HepG2 (cell line): Measurements from ENCODE around the gene PREX1. TPM values are rescaled to one million over a fixed set of nuclear protein-coding genes. Genes with fewer than 3 reads are reported as not detected.
A peak's percentile ranks its signal among the peaks of the same experiment; 100 is the strongest.

Source experiments
- ATAC-seq: fragments of 200-7000 bp; cut with Tn5 transposase; 3 replicates; pipeline ENCODE4 v1.9.1; 2020; ENCODE audit warnings: mild to moderate bottlenecking, moderate library complexity
- BruUV-seq: library from RNA; stranded (reverse); fragments of 400-500 nt; replicated peaks from 2 replicates; lab custom pipeline; 2021; lab: Mats Ljungman, UMichigan
- CTCF ChIA-PET: fragments of 300-600 bp; formaldehyde crosslinking; extraction: SDS; loops from one replicate; lab custom pipeline; 2021; ENCODE audit warnings: low total read pairs, inconsistent platforms, low intra/inter-chr PET ratio; lab: Yijun Ruan, JAX
- POLR2A ChIA-PET: fragments of 350-600 bp; sonication (Branson Sonifier 250); formaldehyde crosslinking; loops from one replicate; lab custom pipeline; 2020; ENCODE audit warnings: antibody characterized with exemption, inconsistent platforms; lab: Yijun Ruan, JAX
- DNase-seq: peaks from one replicate; pipeline ENCODE4 v3.0.0-alpha.2; 2015; ENCODE audit warnings: low spot score
- FAIRE-seq: peaks from 3 replicates; lab custom pipeline; 2011; peaks lifted over from hg19 to GRCh38; lab: Jason Lieb, UNC
- H2AFZ ChIP-seq: one replicate; pipeline ENCODE4 v1.6.1; 2011; ENCODE audit warnings: low read length, inconsistent platforms
- H3K27ac ChIP-seq: fragments of 300-600 bp; 3 replicates; pipeline ENCODE4 v1.8.0; 2011; ENCODE audit warnings: mixed run types, mild to moderate bottlenecking, mixed read lengths, low read length, inconsistent platforms; ENCODE audit not compliant: insufficient read depth; ENCODE audit errors: extremely low read length
- H3K27me3 ChIP-seq, 2 experiments: fragments of 200-600 bp in 1 of 2; 2 replicates in 1 of 2; 3 replicates in 1 of 2; pipeline versions ENCODE4 v1.6.0 to v1.8.0; 2011; ENCODE audit warnings: low read length in 2 of 2, mild to moderate bottlenecking in 2 of 2, moderate library complexity in 2 of 2, inconsistent platforms in 1 of 2; ENCODE audit not compliant: insufficient read depth in 2 of 2, control insufficient read depth in 1 of 2
- H3K36me3 ChIP-seq, 2 experiments: fragments of 200-600 bp in 1 of 2; replicated peaks in 1 of 2; 2 replicates in 1 of 2; 3 replicates in 1 of 2; pipeline versions ENCODE4 v1.5.1 to v1.8.0; 2011; ENCODE audit warnings: low read length in 2 of 2, inconsistent platforms in 1 of 2; ENCODE audit not compliant: insufficient read depth in 2 of 2, control insufficient read depth in 1 of 2
- H3K4me1 ChIP-seq: 2 replicates; pipeline ENCODE4 v1.5.1; 2012; ENCODE audit warnings: low read length, inconsistent platforms; ENCODE audit not compliant: insufficient read depth
- H3K4me2 ChIP-seq: 2 replicates; pipeline ENCODE4 v1.6.0; 2011; ENCODE audit warnings: low read depth, low read length, inconsistent platforms
- H3K4me3 ChIP-seq, 3 experiments: fragments of 200-600 bp in 1 of 3; sonication (generic), shearing (Covaris generic) in 1 of 3; replicated peaks in 1 of 3; 2 replicates each; pipeline ENCODE4 v1.5.1; 2011 to 2016; ENCODE audit warnings: low read length in 3 of 3, inconsistent platforms in 2 of 3, low read depth in 2 of 3, mild to moderate bottlenecking in 2 of 3, control low read depth in 1 of 3, mixed read lengths in 1 of 3; ENCODE audit not compliant: insufficient read depth in 1 of 3
- H3K79me2 ChIP-seq: one replicate; pipeline ENCODE4 v1.6.1; 2011; ENCODE audit warnings: low read length, inconsistent platforms; ENCODE audit not compliant: insufficient read depth
- H3K9ac ChIP-seq: 2 replicates; pipeline ENCODE4 v1.6.0; 2011; ENCODE audit warnings: mild to moderate bottlenecking, low read depth, low read length, inconsistent platforms; ENCODE audit not compliant: insufficient read depth
- H3K9me3 ChIP-seq: 2 replicates; pipeline ENCODE4 v1.5.1; 2012; ENCODE audit warnings: mild to moderate bottlenecking, low read length
- H4K20me1 ChIP-seq: 2 replicates; pipeline ENCODE4 v1.6.0; 2011; ENCODE audit warnings: inconsistent platforms, mild to moderate bottlenecking, low read length, moderate library complexity; ENCODE audit not compliant: insufficient read depth
- MTA1 ChIP-seq: sonication (generic); formaldehyde crosslinking; IDR thresholded peaks from 2 replicates; pipeline ENCODE4 v1.4.0; 2020; ENCODE audit warnings: missing genetic modification reagents, mild to moderate bottlenecking, borderline replicate concordance
- ZNF142 ChIP-seq: sonication (generic); formaldehyde crosslinking; IDR thresholded peaks from 2 replicates; pipeline ENCODE4 v1.4.0; 2020; ENCODE audit warnings: missing genetic modification reagents
- ZNF329 ChIP-seq: sonication (generic); formaldehyde crosslinking; IDR thresholded peaks from 2 replicates; pipeline ENCODE4 v1.9.0; 2021; ENCODE audit warnings: low read depth, mild to moderate bottlenecking, missing genetic modification reagents
- WGBS: methylation state at CpG from one replicate; pipeline ENCODE4 v1.1.6; 2017; ENCODE audit warnings: low lambda C conversion rate; 5-methylcytosine and 5-hydroxymethylcytosine counted together
- in situ Hi-C: cut with HindIII; loops from 2 replicates; pipeline ENCODE4 v1.10.0; 2017; ENCODE audit warnings: low pct_unique_long_range_greater_than_20kb; ENCODE audit not compliant: extremely low pct_ligation_motif_present
- intact Hi-C: fragments of 100-400 bp; cut with micrococcal nuclease; formaldehyde crosslinking; loops from one replicate; pipeline ENCODE4 v1.10.0; 2022; ENCODE audit not compliant: unreplicated experiment
- polyA plus RNA-seq, 8 experiments: library from polyadenylated mRNA; depleted of rRNA in 3 of 8; stranded (reverse) in 7 of 8; unstranded in 1 of 8; fragments of >200 nt; fragmentation: Illumina TruSeq in 4 of 8; extraction: Trizol in 4 of 8; gene quantifications; 2 replicates each; pipeline versions ENCODE4 v1.2.1 to v1.2.3, GENCODE V29; 2011 to 2016; ENCODE audit warnings: low read depth in 4 of 8, missing spikeins in 1 of 8, mixed read lengths in 1 of 8; ENCODE audit not compliant: insufficient read depth in 1 of 8
- total RNA-seq, 5 experiments: library from RNA; depleted of rRNA; stranded (reverse); fragments of >200 nt; fragmentation: Illumina TruSeq; extraction: Trizol; gene quantifications; 2 replicates each; pipeline ENCODE4 v1.2.3, GENCODE V29; 2016; ENCODE audit warnings: low read depth in 1 of 5
- TF ChIP-seq, protein P1 (sequence below): fragments of 450-650 bp; IDR thresholded peaks from 2 replicates; pipeline ENCODE4 v1.6.1; 2016

The PREX1 gene
- total and polyA plus RNA-seq, 2 of the 13 experiments (the other 11 are each of a cell fraction or from before 2014, with no cell fraction given): 0.02 to 0.04 TPM

DNA sequence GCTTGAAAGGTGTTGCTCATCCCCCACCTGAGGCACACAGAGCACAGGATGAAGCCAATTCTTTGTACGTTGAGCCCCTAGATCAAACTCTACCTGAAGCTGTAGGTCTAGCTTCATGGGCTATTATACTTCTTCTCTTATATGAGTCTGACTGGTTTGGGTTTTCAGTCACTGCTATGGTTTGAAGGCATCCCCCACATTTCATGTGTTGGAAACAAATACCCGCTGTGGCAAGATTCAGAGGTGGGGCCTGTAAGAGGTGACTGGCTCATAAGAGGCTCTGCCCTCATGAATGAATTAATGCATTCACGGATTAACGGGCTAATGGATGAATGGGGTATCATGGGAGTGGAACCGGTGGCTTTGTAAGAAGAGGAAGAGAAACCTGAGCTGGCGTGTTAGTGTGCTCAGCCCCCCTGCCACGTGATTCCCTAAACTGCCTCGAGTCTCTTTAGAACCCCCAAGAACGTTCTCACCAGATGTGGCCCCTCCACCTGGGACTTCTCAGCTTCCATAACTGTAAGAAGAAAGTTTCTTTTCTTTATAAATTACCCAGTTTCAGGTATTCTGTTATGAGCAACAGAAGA, 39.2 kb downstream of the PREX1 start:
- H3K27me3 ChIP-seq: peaks cover 9 to 65% of the 10 kb centered on the region in 2 experiments
- no TSS peak for BruUV-seq
- TF ChIP-seq ZNF329 (CRISPR knock-in tag): peak; percentile 96
- TF ChIP-seq MTA1 (CRISPR knock-in tag): no peak
- TF ChIP-seq, protein P1, sequence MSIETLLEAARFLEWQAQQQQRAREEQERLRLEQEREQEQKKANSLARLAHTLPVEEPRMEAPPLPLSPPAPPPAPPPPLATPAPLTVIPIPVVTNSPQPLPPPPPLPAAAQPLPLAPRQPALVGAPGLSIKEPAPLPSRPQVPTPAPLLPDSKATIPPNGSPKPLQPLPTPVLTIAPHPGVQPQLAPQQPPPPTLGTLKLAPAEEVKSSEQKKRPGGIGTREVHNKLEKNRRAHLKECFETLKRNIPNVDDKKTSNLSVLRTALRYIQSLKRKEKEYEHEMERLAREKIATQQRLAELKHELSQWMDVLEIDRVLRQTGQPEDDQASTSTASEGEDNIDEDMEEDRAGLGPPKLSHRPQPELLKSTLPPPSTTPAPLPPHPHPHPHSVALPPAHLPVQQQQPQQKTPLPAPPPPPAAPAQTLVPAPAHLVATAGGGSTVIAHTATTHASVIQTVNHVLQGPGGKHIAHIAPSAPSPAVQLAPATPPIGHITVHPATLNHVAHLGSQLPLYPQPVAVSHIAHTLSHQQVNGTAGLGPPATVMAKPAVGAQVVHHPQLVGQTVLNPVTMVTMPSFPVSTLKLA: 0 out of 2 replicates have a peak, but pooled peaks have one; percentile 8
- TF ChIP-seq ZNF142: no peak
- H3K9me3 ChIP-seq: no peaks in the 10 kb centered on the region
- no peak overlapping the region for H3K27ac ChIP-seq
- intact Hi-C loops (no loop called here), in situ Hi-C loops (no loop called here)
- H3K4me3 ChIP-seq: no peak overlapping the region
- H3K4me1 ChIP-seq: no peaks in the 10 kb centered on the region
- POLR2A ChIA-PET: no interaction called here
- CTCF ChIA-PET: no interaction called here
- ATAC-seq: no peak
- no peak overlapping the region for H3K4me2 ChIP-seq
- no peak overlapping the region for H2AFZ ChIP-seq
- WGBS: 11% methylated on average over 9 of the region's 9 CpGs
- FAIRE-seq: no peak
- no peaks in the 10 kb centered on the region for H3K36me3 ChIP-seq
- H3K79me2 ChIP-seq: no peaks in the 10 kb centered on the region
- no peak for DNase-seq
- H3K9ac ChIP-seq: no peak overlapping the region
- H4K20me1 ChIP-seq: no peaks in the 10 kb centered on the region
